ENCODE results near the gene DNAH2. TPM values are rescaled to one million over a fixed set of nuclear protein-coding genes. Genes with fewer than 3 reads are reported as not detected.

DNAH2 gene
- total and polyA plus RNA-seq, 2 of the 8 experiments (the other 6 are each of a cell fraction or from before 2014, with no cell fraction given): 0.13 to 0.18 TPM

- Histone ChIP-seq H4K20me1 (replicated peaks in 1 of 2; ENCODE audit: control insufficient read depth in 1 of 2, insufficient read depth in 2 of 2, low read length in 2 of 2) (no peaks in the 10 kb centered on the region), H3K9me3 (ENCODE audit: insufficient read depth in 2 of 2, low read depth in 1 of 2, low read length in 1 of 2) (no peaks in the 10 kb centered on the region), H3K4me2 (ENCODE audit: insufficient read depth in 1 of 2, low read depth in 2 of 2, low read length in 2 of 2) (no peak overlapping the region), H2BK15ac (ENCODE audit: low read length) (no peak overlapping the region), H3K56ac (replicated peaks; ENCODE audit: insufficient read length, low read depth, low read length) (no peak overlapping the region), H4K8ac (ENCODE audit: extremely low read depth, insufficient read depth, low read length) (no peak overlapping the region), H3K79me2 (ENCODE audit: control insufficient read depth in 1 of 2, insufficient read depth in 2 of 2, low read length in 2 of 2) (no peaks in the 10 kb centered on the region), H3K27me3 (replicated peaks in 1 of 4; ENCODE audit: control insufficient read depth in 3 of 4, extremely low read depth in 1 of 4, insufficient read depth in 3 of 4, low read length in 3 of 4) (no peaks in the 10 kb centered on the region), H2AK5ac (ENCODE audit: low read depth, low read length) (no peak overlapping the region), H4K91ac (replicated peaks; ENCODE audit: insufficient read length, low read length) (no peak overlapping the region), H4K5ac (ENCODE audit: insufficient read length, low read depth, low read length) (no peak overlapping the region), H3K9ac (replicated peaks in 1 of 4; ENCODE audit: extremely low read depth in 1 of 4, low read depth in 3 of 4, low read length in 3 of 4) (peak overlapping the region in 1 of 4 experiments; percentile 8; a peak in 1 of 7 replicates), H3K23ac (ENCODE audit: insufficient read length) (no peak overlapping the region), H3K79me1 (ENCODE audit: low read depth, low read length) (no peaks in the 10 kb centered on the region), H3K36me3 (ENCODE audit: control insufficient read depth in 2 of 4, insufficient read depth in 4 of 4, low read length in 3 of 4) (no peaks in the 10 kb centered on the region), H3K18ac (ENCODE audit: extremely low read depth, low read length) (no peak overlapping the region), H3K27ac (ENCODE audit: low read depth, low read length) (no peak overlapping the region), H3K14ac (ENCODE audit: insufficient read length) (no peak overlapping the region), H3K4me1 (replicated peaks in 1 of 4; ENCODE audit: control insufficient read depth in 3 of 4, insufficient read depth in 4 of 4, low read length in 3 of 4) (no peaks in the 10 kb centered on the region), H2BK120ac (replicated peaks; ENCODE audit: low read depth, low read length) (no peak overlapping the region), H3K4ac (replicated peaks; ENCODE audit: insufficient read length, low read depth, low read length) (no peak overlapping the region), H2BK20ac (ENCODE audit: low read length) (no peak overlapping the region), H2BK5ac (ENCODE audit: low read depth, low read length) (no peak overlapping the region), H3K23me2 (ENCODE audit: low read depth, low read length) (no peaks in the 10 kb centered on the region; the same call in 1 of the 2 replicates), H2AFZ (ENCODE audit: low read length) (no peak overlapping the region), H2BK12ac (ENCODE audit: low read depth, low read length) (no peak overlapping the region), H3K4me3 (ENCODE audit: extremely low read depth in 1 of 4, insufficient read depth in 2 of 4, low read depth in 3 of 4, low read length in 4 of 4) (no peak overlapping the region)
- no peak for DNase-seq (ENCODE audit: low read depth in 1 of 2, low spot score in 2 of 2)
- no peak for FAIRE-seq
- 88% methylated on average over 10 of the region's 10 CpGs; no CpG with 5 or more reads in 1 of the 2 experiments for WGBS, 2 experiments (ENCODE audit: extremely low coverage in 1 of 2, insufficient coverage in 1 of 2, insufficient read length in 1 of 2, insufficient replicate concordance in 2 of 2, low coverage in 1 of 2, low lambda C conversion rate in 2 of 2, missing lambda C conversion rate in 1 of 2)
- ChIA-PET CTCF (ENCODE audit: partially characterized antibody) (interaction anchor here (0.7 to 2.0 kb wide), 5 partner anchors 32 to 309 kb away, joined by 3 to 10 read pairs (median 7); no protein-coding TSS in a partner anchor), POLR2A (ENCODE audit: partially characterized antibody) (interaction anchor here (0.6 to 1.3 kb wide), 2 partner anchors 8 to 268 kb away, joined by 3 to 4 read pairs; no protein-coding TSS in a partner anchor)
- TF ChIP-seq EGR1 (IDR thresholded peaks at IDR 0.05; ENCODE audit: borderline replicate concordance, low read depth, low read length): no peak
Observed at GRCh38 chr17:7748076-7748775, 30.7 kb downstream of the DNAH2 start.
